Ishikawa (cell line): Measurements from ENCODE around the gene MTUS2.

Experiments
- CEBPB ChIP-seq: IDR thresholded peaks from 2 replicates; pipeline ENCODE4 v1.6.1; 2012
- EGR1 ChIP-seq: IDR thresholded peaks from 2 replicates; pipeline ENCODE4 v1.6.1; 2012
- EP300 ChIP-seq: IDR thresholded peaks from 2 replicates; pipeline ENCODE4 v1.6.1; 2012; ENCODE audit warnings: borderline replicate concordance
- RAD21 ChIP-seq: IDR thresholded peaks from 2 replicates; pipeline ENCODE4 v1.6.1; 2012; ENCODE audit warnings: low read depth
- TAF1 ChIP-seq: IDR thresholded peaks from 2 replicates; pipeline ENCODE4 v1.6.1; 2012; ENCODE audit warnings: low read depth, mild to moderate bottlenecking
- TCF12 ChIP-seq: IDR thresholded peaks from 2 replicates; pipeline ENCODE4 v1.6.1; 2012; ENCODE audit warnings: low read depth
- YY1 ChIP-seq: IDR thresholded peaks from 2 replicates; pipeline ENCODE4 v1.6.1; 2012; ENCODE audit warnings: low read depth
- ZBTB7A ChIP-seq: IDR thresholded peaks from 2 replicates; pipeline ENCODE4 v1.6.1; 2012; ENCODE audit warnings: low read depth
- TF ChIP-seq, protein P1 (sequence below): IDR thresholded peaks from 2 replicates; pipeline ENCODE4 v1.6.1; 2012
- TF ChIP-seq, protein P2 (sequence below): IDR thresholded peaks from 2 replicates; pipeline ENCODE4 v1.6.1; 2012

DNA sequence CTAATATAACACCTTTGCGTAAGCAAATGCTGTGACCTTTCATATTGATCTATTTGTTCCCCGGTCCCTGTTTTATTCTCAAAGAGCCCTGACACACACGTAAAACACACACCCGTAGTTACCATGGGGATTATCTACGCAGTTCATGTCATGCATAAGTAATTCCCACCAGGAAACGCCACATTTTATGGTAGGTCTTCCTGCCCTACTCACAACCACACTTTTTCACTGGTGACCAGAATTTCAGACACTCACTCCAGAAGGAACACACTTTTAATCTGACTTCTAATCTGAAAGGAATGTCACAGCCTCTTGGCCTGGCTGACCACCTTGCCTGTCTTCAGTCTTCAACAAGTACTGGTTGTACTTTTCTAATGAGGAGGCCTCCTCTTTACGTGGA is 728.6 kb downstream of the MTUS2 start:
- TF ChIP-seq EP300 (no peak), TCF12 (no peak), TAF1 (no peak), YY1 (no peak), EGR1 (no peak), RAD21 (no peak), ZBTB7A (no peak), CEBPB (no peak)
- TF ChIP-seq, protein P1, sequence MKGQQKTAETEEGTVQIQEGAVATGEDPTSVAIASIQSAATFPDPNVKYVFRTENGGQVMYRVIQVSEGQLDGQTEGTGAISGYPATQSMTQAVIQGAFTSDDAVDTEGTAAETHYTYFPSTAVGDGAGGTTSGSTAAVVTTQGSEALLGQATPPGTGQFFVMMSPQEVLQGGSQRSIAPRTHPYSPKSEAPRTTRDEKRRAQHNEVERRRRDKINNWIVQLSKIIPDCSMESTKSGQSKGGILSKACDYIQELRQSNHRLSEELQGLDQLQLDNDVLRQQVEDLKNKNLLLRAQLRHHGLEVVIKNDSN: no peak
- TF ChIP-seq, protein P2, sequence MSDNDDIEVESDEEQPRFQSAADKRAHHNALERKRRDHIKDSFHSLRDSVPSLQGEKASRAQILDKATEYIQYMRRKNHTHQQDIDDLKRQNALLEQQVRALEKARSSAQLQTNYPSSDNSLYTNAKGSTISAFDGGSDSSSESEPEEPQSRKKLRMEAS: no peak
